Neural crest cell (in vitro differentiated cells): ENCODE measurements around the gene CNGA1. TPM values are rescaled to one million over a fixed set of nuclear protein-coding genes. Genes with fewer than 3 reads are reported as not detected.
A peak's percentile ranks its signal among the peaks of the same experiment; 100 is the strongest.
"Not testable (repeated sequence)": the region's sequence is repeated elsewhere in the genome, so short reads cannot be mapped to it uniquely, and the experiment has no call there.

Experiments used
- DNase-seq: peaks from one replicate; pipeline ENCODE4 v3.0.0; 2021; ENCODE audit warnings: low read depth, mixed read lengths, low spot score
- H3K27ac Mint-ChIP-seq: one replicate; pipeline ENCODE4 v1.8.0; 2021; ENCODE audit warnings: mild to moderate bottlenecking, mixed read lengths; ENCODE audit not compliant: unreplicated experiment
- H3K27me3 Mint-ChIP-seq: 2 replicates; pipeline ENCODE4 v1.8.0; 2021; ENCODE audit warnings: low read depth, mild to moderate bottlenecking, mixed read lengths
- H3K36me3 Mint-ChIP-seq: 2 replicates; pipeline ENCODE4 v1.8.0; 2021; ENCODE audit warnings: low read depth, mild to moderate bottlenecking, mixed read lengths
- H3K4me1 Mint-ChIP-seq: 2 replicates; pipeline ENCODE4 v1.8.0; 2021; ENCODE audit warnings: mixed read lengths
- H3K4me3 Mint-ChIP-seq: one replicate; pipeline ENCODE4 v1.8.0; 2021; ENCODE audit warnings: mild to moderate bottlenecking, mixed read lengths
- H3K9me3 Mint-ChIP-seq: 2 replicates; pipeline ENCODE4 v1.8.0; 2021; ENCODE audit warnings: mixed read lengths
- total RNA-seq: library from RNA; stranded (reverse); gene quantifications from 2 replicates; pipeline ENCODE4 v1.2.1, GENCODE V29; 2021
- TF ChIP-seq, protein P1 (sequence below): fragments of 200-600 bp; sonication (generic); conservative IDR thresholded peaks from 2 replicates; pipeline ENCODE4 v1.5.0; 2021; ENCODE audit warnings: antibody characterized with exemption, mild to moderate bottlenecking

Gene CNGA1
- total RNA-seq, 1 donor from 2014 or later, result not detected

DNA sequence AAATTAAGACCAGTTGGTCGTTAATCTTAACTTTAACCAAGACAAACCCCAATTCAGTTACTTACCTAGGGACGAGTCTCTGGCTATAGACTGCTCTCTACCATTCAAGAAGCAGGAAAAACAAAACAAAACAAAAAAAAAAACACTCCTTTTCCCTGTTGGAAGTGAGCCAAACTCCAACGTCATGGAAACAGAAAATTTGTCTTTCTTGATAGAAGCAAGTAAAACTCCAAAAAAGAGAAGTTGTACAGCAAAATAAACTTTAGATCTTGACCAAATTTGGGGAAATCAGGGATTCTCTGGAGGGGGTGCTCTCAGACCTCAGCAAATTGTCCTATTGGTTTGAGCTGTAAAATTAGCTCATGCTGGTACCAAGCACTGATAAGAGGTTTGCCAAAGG is 3.7 kb downstream of the CNGA1 start:
- TF ChIP-seq, protein P1, sequence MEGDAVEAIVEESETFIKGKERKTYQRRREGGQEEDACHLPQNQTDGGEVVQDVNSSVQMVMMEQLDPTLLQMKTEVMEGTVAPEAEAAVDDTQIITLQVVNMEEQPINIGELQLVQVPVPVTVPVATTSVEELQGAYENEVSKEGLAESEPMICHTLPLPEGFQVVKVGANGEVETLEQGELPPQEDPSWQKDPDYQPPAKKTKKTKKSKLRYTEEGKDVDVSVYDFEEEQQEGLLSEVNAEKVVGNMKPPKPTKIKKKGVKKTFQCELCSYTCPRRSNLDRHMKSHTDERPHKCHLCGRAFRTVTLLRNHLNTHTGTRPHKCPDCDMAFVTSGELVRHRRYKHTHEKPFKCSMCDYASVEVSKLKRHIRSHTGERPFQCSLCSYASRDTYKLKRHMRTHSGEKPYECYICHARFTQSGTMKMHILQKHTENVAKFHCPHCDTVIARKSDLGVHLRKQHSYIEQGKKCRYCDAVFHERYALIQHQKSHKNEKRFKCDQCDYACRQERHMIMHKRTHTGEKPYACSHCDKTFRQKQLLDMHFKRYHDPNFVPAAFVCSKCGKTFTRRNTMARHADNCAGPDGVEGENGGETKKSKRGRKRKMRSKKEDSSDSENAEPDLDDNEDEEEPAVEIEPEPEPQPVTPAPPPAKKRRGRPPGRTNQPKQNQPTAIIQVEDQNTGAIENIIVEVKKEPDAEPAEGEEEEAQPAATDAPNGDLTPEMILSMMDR, result no peak
- DNase-seq, result no peak
- Mint-ChIP-seq H3K27me3 (peaks cover 40% of the 10 kb centered on the region), H3K9me3 (peaks cover 13% of the 10 kb centered on the region), H3K27ac (no peak overlapping the region), H3K4me3 (no peak overlapping the region), H3K4me1 (peaks cover 5% of the 10 kb centered on the region), H3K36me3 (peaks cover 3% of the 10 kb centered on the region)

DNA sequence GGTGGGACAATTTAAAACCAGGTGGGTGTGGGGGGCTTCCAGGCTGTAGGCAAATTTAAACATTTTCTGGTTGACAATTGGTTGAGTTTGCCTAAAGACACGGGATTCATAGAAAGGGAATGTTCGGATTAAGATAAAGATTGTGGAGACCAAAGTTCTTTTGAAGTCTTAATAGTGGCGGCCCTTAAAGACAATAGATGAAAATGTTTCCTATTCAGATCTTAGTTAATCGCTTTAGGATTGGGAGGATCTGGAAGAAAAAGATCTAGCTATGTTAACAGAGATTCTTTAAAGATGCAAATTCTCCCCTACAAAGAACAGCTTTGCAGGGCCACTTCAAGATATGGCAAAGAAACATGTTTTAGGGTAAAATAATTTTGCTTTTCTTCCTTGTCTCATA is 4.8 kb downstream of the CNGA1 start:
- DNase-seq, result no peak
- Mint-ChIP-seq H3K9me3 (peaks cover 13% of the 10 kb centered on the region), H3K4me1 (peaks cover 5% of the 10 kb centered on the region), H3K27me3 (peaks cover 29% of the 10 kb centered on the region), H3K27ac (no peak overlapping the region), H3K4me3 (no peak overlapping the region), H3K36me3 (peaks cover 3% of the 10 kb centered on the region)
- TF ChIP-seq, protein P1, result no peak

DNA sequence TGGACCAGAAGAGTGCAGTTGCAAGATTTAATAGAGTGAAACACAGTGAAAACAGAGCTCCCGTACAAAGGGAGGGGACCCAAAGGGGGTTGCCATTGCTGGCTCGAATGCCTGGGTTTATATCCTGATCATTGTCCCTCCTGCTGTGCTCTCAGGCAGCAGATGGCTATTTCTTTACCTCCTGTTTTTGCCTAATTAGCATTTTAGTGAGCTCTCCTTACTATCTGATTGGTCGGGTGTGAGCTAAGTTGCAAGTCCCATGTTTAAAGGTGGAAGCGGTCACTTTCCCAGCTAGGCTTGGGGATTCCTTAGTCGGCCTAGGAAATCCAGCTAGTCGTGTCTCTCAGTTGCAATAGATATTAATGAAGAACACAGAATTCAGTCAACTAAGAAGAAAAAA is 5.6 kb downstream of the CNGA1 start:
- not testable (repeated sequence) for H3K36me3 Mint-ChIP-seq, H3K27ac Mint-ChIP-seq, H3K4me3 Mint-ChIP-seq, H3K4me1 Mint-ChIP-seq, DNase-seq
- Mint-ChIP-seq H3K9me3 (peaks cover 13% of the 10 kb centered on the region), H3K27me3 (peaks cover 23% of the 10 kb centered on the region)

DNA sequence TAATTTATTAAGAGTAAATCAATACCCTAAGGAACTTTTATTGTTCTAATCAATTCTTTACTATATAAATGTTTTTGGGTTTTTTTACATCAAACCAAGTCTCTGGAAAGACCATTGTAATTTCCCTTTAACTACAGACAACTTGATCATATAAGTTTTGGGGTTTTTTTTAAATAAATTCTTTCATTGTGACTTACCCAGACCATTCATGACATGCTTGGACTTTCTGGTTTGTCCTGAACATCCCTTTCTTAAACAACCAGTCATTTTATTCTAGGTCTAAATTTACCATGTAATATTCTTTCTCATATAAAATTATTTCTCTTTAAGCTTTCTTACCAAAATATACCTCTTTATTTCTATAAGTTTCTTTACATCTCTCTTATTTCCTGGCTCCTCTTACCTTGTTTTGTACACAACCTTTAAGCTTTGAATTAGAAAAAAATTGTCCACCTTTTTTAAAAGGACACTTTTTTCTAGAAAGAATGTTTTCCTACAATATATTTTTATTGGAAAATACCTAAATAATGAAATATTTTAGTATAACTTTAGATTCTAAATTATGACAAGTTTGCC is 8.4 kb downstream of the CNGA1 start:
- H3K36me3 Mint-ChIP-seq, result peaks cover 6% of the 10 kb centered on the region
- TF ChIP-seq, protein P1, result no peak
- peaks cover 22% of the 10 kb centered on the region for H3K9me3 Mint-ChIP-seq

DNA sequence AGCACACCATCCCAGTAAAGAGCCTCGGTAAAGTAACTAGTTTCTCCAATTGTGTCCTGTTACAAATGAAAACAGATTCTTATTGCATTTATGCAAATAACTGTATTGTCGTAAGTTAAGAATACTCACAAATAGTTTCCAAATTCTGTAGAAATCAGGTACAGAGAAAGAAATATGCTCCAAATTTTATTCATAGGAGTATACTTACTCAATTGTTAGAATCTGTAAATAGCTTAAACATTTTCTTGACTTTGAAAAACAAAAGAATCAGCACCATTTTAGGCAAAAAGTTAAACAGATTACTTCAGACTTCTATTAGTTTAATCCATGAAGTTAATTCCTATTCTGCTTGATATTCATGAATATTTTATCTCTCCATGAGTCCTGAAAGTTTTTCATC is 10.7 kb downstream of the CNGA1 start:
- no peak overlapping the region for H3K27ac Mint-ChIP-seq
- peaks cover 4% of the 10 kb centered on the region for H3K27me3 Mint-ChIP-seq
- no peak overlapping the region for H3K4me3 Mint-ChIP-seq
- TF ChIP-seq, protein P1, result no peak
- H3K9me3 Mint-ChIP-seq, result peaks cover 15% of the 10 kb centered on the region
- H3K36me3 Mint-ChIP-seq, result peaks cover 9% of the 10 kb centered on the region
- no peaks in the 10 kb centered on the region for H3K4me1 Mint-ChIP-seq
- DNase-seq, result no peak

More for the DNA sequence above, 8.4 kb downstream of the CNGA1 start:
- no peak overlapping the region for H3K4me3 Mint-ChIP-seq
- no peaks in the 10 kb centered on the region for H3K4me1 Mint-ChIP-seq
- H3K27me3 Mint-ChIP-seq, result peaks cover 8% of the 10 kb centered on the region
- no peak for DNase-seq
- no peak overlapping the region for H3K27ac Mint-ChIP-seq

DNA sequence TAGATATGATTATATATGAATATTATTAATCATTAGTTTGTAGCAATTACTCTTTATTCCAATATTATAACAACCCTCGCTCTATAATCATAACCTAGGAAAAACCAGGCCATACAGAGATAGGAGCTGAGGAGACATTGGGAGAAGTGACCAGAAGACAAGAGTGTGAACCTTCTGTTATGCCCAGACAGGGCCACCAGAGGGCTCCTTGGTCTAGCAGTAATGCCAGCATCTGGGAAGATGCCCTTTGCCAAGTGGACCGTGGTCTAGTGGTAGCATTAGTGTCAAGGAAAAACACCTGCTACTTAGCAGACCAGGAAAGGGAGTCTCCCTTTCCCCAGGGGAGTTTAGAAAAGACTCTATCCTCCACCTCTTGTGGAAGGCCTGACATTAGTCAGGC is 12.9 kb downstream of the CNGA1 start:
- DNase-seq, H3K4me1 Mint-ChIP-seq, H3K27me3 Mint-ChIP-seq, H3K27ac Mint-ChIP-seq, H3K4me3 Mint-ChIP-seq, H3K36me3 Mint-ChIP-seq: not testable (repeated sequence)
- peaks cover 14% of the 10 kb centered on the region for H3K9me3 Mint-ChIP-seq
- TF ChIP-seq, protein P1, result peak; percentile 50
